Glomerular endothelial cell (primary cell): ENCODE measurements around the gene SPAG16. TPM values are rescaled to one million over a fixed set of nuclear protein-coding genes. Genes with fewer than 3 reads are reported as not detected.

Experiments used
- DNase-seq: peaks from one replicate; pipeline ENCODE4 v3.0.0-alpha.2; 2011; ENCODE audit warnings: low read depth, low spot score; ENCODE audit errors: extremely low read depth
- total RNA-seq: library from RNA; depleted of rRNA; stranded (reverse); fragments of >200 nt; gene quantifications from 2 replicates; pipeline ENCODE4 v1.2.3, GENCODE V29; 2015

Gene SPAG16
- total RNA-seq, 1 donor from 2014 or later: 13.8 TPM

GRCh38 chr2:214130114-214130513, 845.9 kb downstream of the SPAG16 start:
- DNase-seq: no peak

- no peak for DNase-seq
These were observed 851.7 kb downstream of the SPAG16 start for GRCh38 chr2:214135966-214136365.

GRCh38 chr2:214138779-214139178, 854.5 kb downstream of the SPAG16 start:
- DNase-seq: no peak

- no peak for DNase-seq
These were observed 855.5 kb downstream of the SPAG16 start for GRCh38 chr2:214139630-214140284.

- no peak for DNase-seq
These were observed 872.7 kb downstream of the SPAG16 start for GRCh38 chr2:214156971-214157370.

- DNase-seq: no peak
These were observed 874.6 kb downstream of the SPAG16 start for GRCh38 chr2:214158851-214159250.

GRCh38 chr2:214169281-214169680, 885.0 kb downstream of the SPAG16 start:
- DNase-seq: no peak

- DNase-seq: no peak
These were observed 885.5 kb downstream of the SPAG16 start for GRCh38 chr2:214169736-214170135.

GRCh38 chr2:214174563-214174962, 890.3 kb downstream of the SPAG16 start:
- no peak for DNase-seq

GRCh38 chr2:214180071-214180470, 895.8 kb downstream of the SPAG16 start:
- no peak for DNase-seq

- DNase-seq: no peak
These were observed 896.4 kb downstream of the SPAG16 start for GRCh38 chr2:214180686-214181085.

GRCh38 chr2:214184461-214184860, 900.2 kb downstream of the SPAG16 start:
- DNase-seq: no peak

GRCh38 chr2:214185546-214185945, 901.3 kb downstream of the SPAG16 start:
- DNase-seq: no peak

- DNase-seq: no peak
These were observed 908.4 kb downstream of the SPAG16 start for GRCh38 chr2:214192711-214193110.

- DNase-seq: no peak
These were observed 909.7 kb downstream of the SPAG16 start for GRCh38 chr2:214193943-214194342.

- DNase-seq: no peak
These were observed 912.0 kb downstream of the SPAG16 start for GRCh38 chr2:214196260-214196659.

GRCh38 chr2:214201892-214202291, 917.6 kb downstream of the SPAG16 start:
- DNase-seq: no peak

- no peak for DNase-seq
These were observed 919.0 kb downstream of the SPAG16 start for GRCh38 chr2:214203214-214203613.

GRCh38 chr2:214203744-214204289, 919.6 kb downstream of the SPAG16 start:
- no peak for DNase-seq

GRCh38 chr2:214215107-214215506, 930.8 kb downstream of the SPAG16 start:
- DNase-seq: no peak

GRCh38 chr2:214217136-214217535, 932.9 kb downstream of the SPAG16 start:
- no peak for DNase-seq

GRCh38 chr2:214217599-214217998, 933.3 kb downstream of the SPAG16 start:
- DNase-seq: no peak

- no peak for DNase-seq
These were observed 936.0 kb downstream of the SPAG16 start for GRCh38 chr2:214220251-214220650.
